Activated T-cell treated with anti-CD3 and anti-CD28 coated beads for 48 hours (primary cell): ENCODE data around the gene CPNE7.

Source experiments
- DNase-seq: peaks from one replicate; pipeline ENCODE4 v3.0.0-alpha.2; 2020; ENCODE audit warnings: low read depth

The CPNE7 gene

DNA sequence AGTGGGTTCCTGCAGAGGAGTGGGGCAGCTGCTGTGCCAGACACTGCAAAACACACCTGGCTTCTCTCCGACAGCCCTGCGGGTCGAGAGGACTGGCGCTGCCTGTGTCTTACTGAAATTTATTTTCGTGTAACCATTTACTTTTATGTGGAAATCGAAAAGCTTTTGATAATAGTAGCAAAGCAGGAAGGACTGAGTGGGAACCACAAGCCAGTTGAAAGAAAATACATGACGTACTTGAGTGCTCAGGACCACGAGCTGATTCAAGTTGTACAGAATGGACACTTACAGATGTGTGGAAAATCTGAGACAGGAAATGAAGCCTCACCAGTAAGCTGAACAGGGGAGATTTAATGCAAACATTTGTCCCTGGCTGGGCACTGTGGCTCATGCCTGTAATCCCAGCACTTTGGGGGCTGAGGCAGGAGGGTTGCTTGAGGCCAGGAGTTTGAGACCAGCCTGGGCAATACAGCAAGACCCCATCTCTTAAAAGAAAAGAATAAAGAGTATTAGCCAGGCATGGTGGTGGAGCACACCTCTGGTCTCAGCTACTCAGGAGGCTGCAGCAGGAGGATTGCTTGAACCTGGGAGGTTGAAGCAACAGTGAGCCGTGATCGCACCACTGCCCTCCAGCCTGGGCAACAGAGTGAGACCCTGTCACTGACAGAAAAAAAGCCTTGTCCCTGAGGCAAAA lies 26.4 kb upstream of the CPNE7 start:
- no peak for DNase-seq

DNA sequence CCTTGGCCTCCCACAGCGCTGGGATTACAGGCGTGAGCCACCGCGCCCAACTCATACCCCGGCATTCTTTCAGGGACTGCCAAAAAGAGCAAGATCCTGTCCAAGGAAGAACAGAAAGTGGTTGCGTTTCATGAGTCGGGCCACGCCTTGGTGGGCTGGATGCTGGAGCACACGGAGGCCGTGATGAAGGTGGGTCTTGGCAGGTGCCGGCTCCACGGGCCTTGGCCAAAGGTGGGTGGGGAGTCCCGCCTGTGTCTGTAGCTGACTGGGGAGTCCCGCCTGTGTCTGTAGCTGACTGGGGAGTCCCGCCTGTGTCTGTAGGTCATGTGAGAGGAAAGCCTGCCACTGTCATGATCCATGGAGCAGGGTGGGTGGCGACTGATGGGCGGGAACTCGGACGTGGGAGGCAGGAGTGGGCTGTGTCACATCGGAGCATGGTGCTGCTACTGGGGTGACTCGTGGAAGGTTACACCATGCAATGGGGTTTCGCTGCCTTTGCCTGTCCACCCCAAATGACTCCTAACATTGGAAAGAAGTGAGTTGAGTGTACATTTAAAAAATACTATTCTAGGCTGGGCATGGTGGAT lies 25.0 kb upstream of the CPNE7 start:
- no peak for DNase-seq

- no peak for DNase-seq
Observed at GRCh38 chr16:89552329-89552728, 23.2 kb upstream of the CPNE7 start.

- DNase-seq, result no peak
Observed at GRCh38 chr16:89552913-89553312, 22.6 kb upstream of the CPNE7 start.

- no peak for DNase-seq
Observed at GRCh38 chr16:89553733-89554132, 21.8 kb upstream of the CPNE7 start.

GRCh38 chr16:89554343-89554742 lies 21.2 kb upstream of the CPNE7 start:
- no peak for DNase-seq

- DNase-seq, result no peak
Observed at GRCh38 chr16:89555265-89555664, 20.3 kb upstream of the CPNE7 start.

GRCh38 chr16:89555780-89556179 lies 19.8 kb upstream of the CPNE7 start:
- no peak for DNase-seq

- peak; percentile 80 for DNase-seq
Observed at GRCh38 chr16:89556750-89557689, 18.5 kb upstream of the CPNE7 start.

- DNase-seq, result no peak
Observed at GRCh38 chr16:89557690-89558490, 17.7 kb upstream of the CPNE7 start.

DNA sequence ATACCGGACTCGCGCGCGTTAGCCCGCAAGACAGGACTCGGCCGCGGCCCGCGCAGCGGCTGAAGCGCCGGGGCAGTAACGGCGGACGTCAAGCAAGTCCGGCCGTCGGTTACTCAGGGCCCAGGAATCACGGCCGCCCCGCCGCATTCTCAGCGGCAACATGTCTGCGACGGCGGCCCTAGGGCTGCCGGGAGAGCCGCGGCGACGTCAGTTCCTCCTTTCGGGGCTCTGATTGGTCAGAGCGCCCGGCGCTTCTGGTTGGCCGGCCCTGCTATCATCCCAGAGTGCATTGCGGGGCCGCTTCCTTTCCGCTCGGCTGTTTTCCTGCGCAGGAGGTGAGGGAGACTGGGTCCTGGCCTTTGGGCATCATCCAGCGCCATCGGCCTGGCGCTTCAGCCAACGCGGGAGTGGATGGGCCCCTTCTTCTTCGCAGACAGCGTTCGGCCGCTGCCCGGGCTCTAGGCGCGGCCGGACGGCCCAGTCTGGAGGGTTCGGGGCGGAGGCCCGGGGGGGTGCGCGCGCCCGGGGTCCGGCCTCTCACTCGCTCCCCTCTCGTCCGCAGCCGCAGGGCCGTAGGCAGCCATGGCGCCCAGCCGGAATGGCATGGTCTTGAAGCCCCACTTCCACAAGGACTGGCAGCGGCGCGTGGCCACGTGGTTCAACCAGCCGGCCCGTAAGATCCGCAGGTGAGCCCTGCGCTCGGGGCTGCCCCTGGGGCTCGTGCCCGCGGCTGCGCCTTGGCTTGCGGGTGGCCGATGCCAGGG lies 15.0 kb upstream of the CPNE7 start, which contains the start of gene RPL13:
Gene RPL13, plus strand, starts transcription at position 305 of the 764 bp plus-strand sequence. Its CDS starts 278 bp downstream, at position 583.
- DNase-seq, result peak; percentile 89

DNA sequence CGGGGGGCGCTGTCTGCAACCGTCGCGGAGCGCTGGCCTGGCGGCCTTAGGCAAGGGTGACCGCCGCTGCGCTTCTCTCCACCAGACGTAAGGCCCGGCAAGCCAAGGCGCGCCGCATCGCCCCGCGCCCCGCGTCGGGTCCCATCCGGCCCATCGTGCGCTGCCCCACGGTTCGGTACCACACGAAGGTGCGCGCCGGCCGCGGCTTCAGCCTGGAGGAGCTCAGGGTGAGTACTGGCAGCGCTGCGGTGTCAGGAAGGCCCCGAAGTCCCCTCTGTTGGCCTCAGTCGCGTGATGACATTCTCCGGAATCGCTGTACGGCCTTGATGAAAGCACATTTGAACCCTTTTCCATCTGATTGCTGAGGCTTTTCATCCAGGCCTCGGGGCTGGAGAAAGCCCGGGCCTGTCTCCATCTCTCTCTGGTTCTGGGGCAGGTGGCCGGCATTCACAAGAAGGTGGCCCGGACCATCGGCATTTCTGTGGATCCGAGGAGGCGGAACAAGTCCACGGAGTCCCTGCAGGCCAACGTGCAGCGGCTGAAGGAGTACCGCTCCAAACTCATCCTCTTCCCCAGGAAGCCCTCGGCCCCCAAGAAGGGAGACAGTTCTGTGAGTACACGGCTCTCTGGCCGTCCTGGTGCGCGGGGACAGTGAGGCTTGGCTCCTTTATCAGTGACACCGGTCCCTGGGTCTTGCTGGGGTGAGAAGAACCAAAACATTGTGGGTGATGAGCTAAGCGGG lies 14.2 kb upstream of the CPNE7 start:
- no peak for DNase-seq

- DNase-seq, result no peak
Observed at GRCh38 chr16:89561884-89562599, 13.5 kb upstream of the CPNE7 start.

GRCh38 chr16:89562939-89563338 lies 12.6 kb upstream of the CPNE7 start:
- DNase-seq, result no peak

- DNase-seq, result no peak
Observed at GRCh38 chr16:89563639-89564392, 11.7 kb upstream of the CPNE7 start.

- no peak for DNase-seq
Observed at GRCh38 chr16:89564476-89565255, 10.9 kb upstream of the CPNE7 start.

- DNase-seq, result no peak
Observed at GRCh38 chr16:89565256-89565505, 10.4 kb upstream of the CPNE7 start.
